ENCODE results near the gene PKMYT1. TPM values are rescaled to one million over a fixed set of nuclear protein-coding genes. Genes with fewer than 3 reads are reported as not detected.

PKMYT1 gene
- polyA plus RNA-seq, 1 donor from 2014 or later, result 2.9 TPM

- Histone ChIP-seq H3K4me3 (ENCODE audit: low read length) (no peak overlapping the region), H3K27ac (ENCODE audit: low read length) (no peak overlapping the region), H3K27me3 (ENCODE audit: insufficient read depth, low read depth, low read length) (peaks cover 17% of the 10 kb centered on the region), H3K9me2 (ENCODE audit: insufficient read depth, low read length) (no peaks in the 10 kb centered on the region), H3K79me2 (replicated peaks; ENCODE audit: insufficient read depth, low read length) (no peaks in the 10 kb centered on the region), H3K4me2 (ENCODE audit: low read length) (no peak overlapping the region), H2AFZ (ENCODE audit: low read depth, low read length) (no peak overlapping the region), H3K9me3 (ENCODE audit: low read length) (no peaks in the 10 kb centered on the region), H3K36me3 (ENCODE audit: insufficient read depth, low read length) (no peaks in the 10 kb centered on the region), H3K9ac (ENCODE audit: low read length) (no peak overlapping the region), H3F3A (ENCODE audit: insufficient read depth, low read length, poor library complexity, severe bottlenecking) (no peaks in the 10 kb centered on the region), H4K20me1 (ENCODE audit: insufficient read depth) (no peaks in the 10 kb centered on the region)
- TF ChIP-seq REST (IDR thresholded peaks at IDR 0.05; ENCODE audit: borderline replicate concordance) (no peak), POLR2AphosphoS5 (IDR thresholded peaks at IDR 0.05) (no peak), CTCF (IDR thresholded peaks at IDR 0.05; ENCODE audit: poor library complexity, severe bottlenecking) (no peak), TAF1 (IDR thresholded peaks at IDR 0.05; ENCODE audit: low read depth) (no peak), RAD21 (conservative IDR thresholded peaks at IDR 0.05) (no peak), MXI1 (conservative IDR thresholded peaks at IDR 0.05; ENCODE audit: poor library complexity, severe bottlenecking) (no peak), EP300 (conservative IDR thresholded peaks at IDR 0.05; ENCODE audit: poor library complexity, severe bottlenecking) (no peak), EZH2 (IDR thresholded peaks at IDR 0.05; ENCODE audit: borderline replicate concordance, insufficient read depth, low read length, poor library complexity, severe bottlenecking) (no peak), SMC3 (conservative IDR thresholded peaks at IDR 0.05; ENCODE audit: poor library complexity) (no peak)
Observed at GRCh38 chr16:2959206-2959605, 21.0 kb downstream of the PKMYT1 start.

GRCh38 chr16:2956579-2956956 lies 23.7 kb downstream of the PKMYT1 start:
- no peak overlapping the region for H3K27ac ChIP-seq (ENCODE audit: low read length)
- no peak overlapping the region for H3K4me3 ChIP-seq (ENCODE audit: low read length)
- no peaks in the 10 kb centered on the region for H3K9me2 ChIP-seq (ENCODE audit: insufficient read depth, low read length)
- no peaks in the 10 kb centered on the region for H3K36me3 ChIP-seq (ENCODE audit: insufficient read depth, low read length)
- H3K9me3 ChIP-seq (ENCODE audit: low read length), result no peaks in the 10 kb centered on the region
- H3K4me2 ChIP-seq (ENCODE audit: low read length), result no peak overlapping the region
- H3K9ac ChIP-seq (ENCODE audit: low read length), result no peak overlapping the region
- TF ChIP-seq MXI1 (conservative IDR thresholded peaks at IDR 0.05; ENCODE audit: poor library complexity, severe bottlenecking), result no peak
- no peak for TF ChIP-seq CTCF (IDR thresholded peaks at IDR 0.05; ENCODE audit: poor library complexity, severe bottlenecking)
- no peak for TF ChIP-seq REST (IDR thresholded peaks at IDR 0.05; ENCODE audit: borderline replicate concordance)
- no peak for TF ChIP-seq EZH2 (IDR thresholded peaks at IDR 0.05; ENCODE audit: borderline replicate concordance, insufficient read depth, low read length, poor library complexity, severe bottlenecking)
- no peak for TF ChIP-seq EP300 (conservative IDR thresholded peaks at IDR 0.05; ENCODE audit: poor library complexity, severe bottlenecking)
- TF ChIP-seq SMC3 (conservative IDR thresholded peaks at IDR 0.05; ENCODE audit: poor library complexity), result no peak
- no peak for TF ChIP-seq POLR2AphosphoS5 (IDR thresholded peaks at IDR 0.05)
- no peaks in the 10 kb centered on the region for H3K79me2 ChIP-seq (replicated peaks; ENCODE audit: insufficient read depth, low read length)
- H4K20me1 ChIP-seq (ENCODE audit: insufficient read depth), result no peaks in the 10 kb centered on the region
- no peak overlapping the region for H2AFZ ChIP-seq (ENCODE audit: low read depth, low read length)
- no peaks in the 10 kb centered on the region for H3F3A ChIP-seq (ENCODE audit: insufficient read depth, low read length, poor library complexity, severe bottlenecking)
- no peaks in the 10 kb centered on the region for H3K27me3 ChIP-seq (ENCODE audit: insufficient read depth, low read depth, low read length)
